VCaP (cell line): ENCODE results near the gene MAPK11.

ENCODE experiments used
- H3K27ac ChIP-seq: fragments of 450-650 bp; 2 replicates; pipeline ENCODE4 v1.5.1; 2017
- CTCF ChIP-seq: fragments of 450-650 bp; conservative IDR thresholded peaks from 2 replicates; pipeline ENCODE4 v1.5.1; 2017; ENCODE audit warnings: mild to moderate bottlenecking, moderate library complexity

Gene MAPK11

GRCh38 chr22:50271519-50271970 is 1.4 kb upstream of the MAPK11 start:
- H3K27ac ChIP-seq = peak overlapping the region; percentile 85

GRCh38 chr22:50270666-50271394 is 650 bp upstream of the MAPK11 start:
- peak overlapping the region; percentile 85 for H3K27ac ChIP-seq
- TF ChIP-seq CTCF = no peak

More at GRCh38 chr22:50271519-50271970, 1.4 kb upstream of the MAPK11 start:
- TF ChIP-seq CTCF = no peak

GRCh38 chr22:50269573-50269969 is 609 bp downstream of the MAPK11 start:
- TF ChIP-seq CTCF = no peak
- H3K27ac ChIP-seq = peak overlapping the region; percentile 85

GRCh38 chr22:50268655-50269113 is 1.5 kb downstream of the MAPK11 start:
- H3K27ac ChIP-seq = peak overlapping the region; percentile 85
- TF ChIP-seq CTCF = no peak

GRCh38 chr22:50267591-50268390 is 2.4 kb downstream of the MAPK11 start:
- peak; percentile 17; the same call in 1 of the 2 replicates for TF ChIP-seq CTCF
- H3K27ac ChIP-seq = peak overlapping the region; percentile 85

GRCh38 chr22:50266994-50267393 is 3.2 kb downstream of the MAPK11 start:
- H3K27ac ChIP-seq = no peak overlapping the region
- TF ChIP-seq CTCF = no peak

GRCh38 chr22:50264946-50265669 is 5.1 kb downstream of the MAPK11 start:
- TF ChIP-seq CTCF = no peak
- no peak overlapping the region for H3K27ac ChIP-seq
